HL-60/S4 (cell line): ENCODE measurements around the gene IL13.
"Not testable (repeated sequence)": the region's sequence is repeated elsewhere in the genome, so short reads cannot be mapped to it uniquely, and the experiment has no call there.

Experiments
- in situ Hi-C: fragments of 300-500 bp; cut with MboI; formaldehyde crosslinking; loops from 2 replicates; pipeline ENCODE4 v1.14.3; 2022; ENCODE audit warnings: low sequenced_read_pairs

The IL13 gene

GRCh38 chr5:132657676-132658380 is at the start of gene IL13:
Gene IL13, plus strand, starts transcription at chr5:132658173. Its CDS starts 14 bp downstream, at chr5:132658187.
- in situ Hi-C loops: no loop called here

- in situ Hi-C loops: no loop called here
Measured at GRCh38 chr5:132611965-132612364, 46.0 kb upstream of the IL13 start.

- in situ Hi-C loops: no loop called here
Measured at GRCh38 chr5:132612846-132613245, 45.1 kb upstream of the IL13 start.

- in situ Hi-C loops: no loop called here
Measured at GRCh38 chr5:132621699-132622098, 36.3 kb upstream of the IL13 start.

- in situ Hi-C loops: no loop called here
Measured at GRCh38 chr5:132622608-132623007, 35.4 kb upstream of the IL13 start.

- in situ Hi-C loops: no loop called here
Measured at GRCh38 chr5:132627470-132627869, 30.5 kb upstream of the IL13 start.

- in situ Hi-C loops: no loop called here
Measured at GRCh38 chr5:132628814-132629213, 29.2 kb upstream of the IL13 start.

- in situ Hi-C loops: no loop called here
Measured at GRCh38 chr5:132629230-132629944, 28.6 kb upstream of the IL13 start.

GRCh38 chr5:132633587-132633986 is 24.4 kb upstream of the IL13 start:
- in situ Hi-C loops: not testable (repeated sequence)

- in situ Hi-C loops: no loop called here
Measured at GRCh38 chr5:132635873-132636272, 22.1 kb upstream of the IL13 start.

- in situ Hi-C loops: no loop called here
Measured at GRCh38 chr5:132637241-132637640, 20.7 kb upstream of the IL13 start.

GRCh38 chr5:132639706-132640130 is 18.3 kb upstream of the IL13 start:
- in situ Hi-C loops: no loop called here

- in situ Hi-C loops: no loop called here
Measured at GRCh38 chr5:132640613-132641012, 17.4 kb upstream of the IL13 start.

- in situ Hi-C loops: no loop called here
Measured at GRCh38 chr5:132641241-132641723, 16.7 kb upstream of the IL13 start.

GRCh38 chr5:132641841-132642240 is 16.1 kb upstream of the IL13 start:
- in situ Hi-C loops: no loop called here

- in situ Hi-C loops: no loop called here
Measured at GRCh38 chr5:132644177-132644576, 13.8 kb upstream of the IL13 start.

- in situ Hi-C loops: no loop called here
Measured at GRCh38 chr5:132646583-132647266, 11.2 kb upstream of the IL13 start.

- in situ Hi-C loops: no loop called here
Measured at GRCh38 chr5:132647473-132647872, 10.5 kb upstream of the IL13 start.

GRCh38 chr5:132648355-132648754 is 9.6 kb upstream of the IL13 start:
- in situ Hi-C loops: no loop called here

GRCh38 chr5:132651838-132652469 is 6.0 kb upstream of the IL13 start:
- in situ Hi-C loops: no loop called here

- in situ Hi-C loops: no loop called here
Measured at GRCh38 chr5:132653716-132654115, 4.3 kb upstream of the IL13 start.
